OCI-LY1 (cell line): Measurements from ENCODE around the gene CEP112.

Source experiments
- EZH2 ChIP-seq: fragments of 200-600 bp; sonication (generic), shearing (Covaris generic); IDR thresholded peaks from 2 replicates; pipeline ENCODE4 v1.8.0; 2017; ENCODE audit warnings: borderline replicate concordance, mixed run types, mild to moderate bottlenecking, antibody characterized with exemption, low read length, moderate library complexity, mixed read lengths
- TF ChIP-seq, protein P1 (sequence below): fragments of 200-600 bp; sonication (generic), shearing (Covaris generic); IDR thresholded peaks from 2 replicates; pipeline ENCODE4 v1.5.1; 2017; ENCODE audit warnings: mild to moderate bottlenecking, antibody characterized with exemption, low read length, moderate library complexity, mixed read lengths

DNA sequence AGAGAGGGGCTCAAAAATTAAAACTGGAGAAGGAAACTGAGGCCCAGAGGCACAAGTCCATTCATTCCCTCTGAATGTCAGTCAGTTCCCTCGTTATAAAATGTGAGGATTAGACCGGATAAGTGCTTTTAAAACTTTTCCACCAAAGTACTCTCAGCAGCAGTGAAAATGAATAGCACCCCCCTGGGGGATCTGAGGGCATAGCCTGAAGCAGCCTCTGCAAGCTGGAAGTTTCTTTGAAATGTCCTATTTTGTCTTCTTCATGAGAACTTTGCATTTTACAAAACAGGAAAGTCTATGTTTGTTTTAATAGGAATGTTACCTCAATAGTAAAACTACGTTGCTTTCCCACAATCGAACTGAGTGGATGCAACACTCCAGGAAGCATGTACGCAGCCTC lies 273.0 kb downstream of the CEP112 start:
- TF ChIP-seq, protein P1, sequence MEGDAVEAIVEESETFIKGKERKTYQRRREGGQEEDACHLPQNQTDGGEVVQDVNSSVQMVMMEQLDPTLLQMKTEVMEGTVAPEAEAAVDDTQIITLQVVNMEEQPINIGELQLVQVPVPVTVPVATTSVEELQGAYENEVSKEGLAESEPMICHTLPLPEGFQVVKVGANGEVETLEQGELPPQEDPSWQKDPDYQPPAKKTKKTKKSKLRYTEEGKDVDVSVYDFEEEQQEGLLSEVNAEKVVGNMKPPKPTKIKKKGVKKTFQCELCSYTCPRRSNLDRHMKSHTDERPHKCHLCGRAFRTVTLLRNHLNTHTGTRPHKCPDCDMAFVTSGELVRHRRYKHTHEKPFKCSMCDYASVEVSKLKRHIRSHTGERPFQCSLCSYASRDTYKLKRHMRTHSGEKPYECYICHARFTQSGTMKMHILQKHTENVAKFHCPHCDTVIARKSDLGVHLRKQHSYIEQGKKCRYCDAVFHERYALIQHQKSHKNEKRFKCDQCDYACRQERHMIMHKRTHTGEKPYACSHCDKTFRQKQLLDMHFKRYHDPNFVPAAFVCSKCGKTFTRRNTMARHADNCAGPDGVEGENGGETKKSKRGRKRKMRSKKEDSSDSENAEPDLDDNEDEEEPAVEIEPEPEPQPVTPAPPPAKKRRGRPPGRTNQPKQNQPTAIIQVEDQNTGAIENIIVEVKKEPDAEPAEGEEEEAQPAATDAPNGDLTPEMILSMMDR = no peak
- no peak for TF ChIP-seq EZH2
